Skeletal muscle cell (primary cell): ENCODE measurements around the gene MRPS35.

Experiments used
- DNase-seq: peaks from one replicate; pipeline ENCODE4 v3.0.0-alpha.2; 2010; ENCODE audit warnings: low read depth
- H3K4me3 ChIP-seq: 2 replicates; pipeline ENCODE4 v1.5.1; 2011; ENCODE audit warnings: low read depth, mild to moderate bottlenecking, control low read depth, low read length, moderate library complexity

MRPS35 gene

DNA sequence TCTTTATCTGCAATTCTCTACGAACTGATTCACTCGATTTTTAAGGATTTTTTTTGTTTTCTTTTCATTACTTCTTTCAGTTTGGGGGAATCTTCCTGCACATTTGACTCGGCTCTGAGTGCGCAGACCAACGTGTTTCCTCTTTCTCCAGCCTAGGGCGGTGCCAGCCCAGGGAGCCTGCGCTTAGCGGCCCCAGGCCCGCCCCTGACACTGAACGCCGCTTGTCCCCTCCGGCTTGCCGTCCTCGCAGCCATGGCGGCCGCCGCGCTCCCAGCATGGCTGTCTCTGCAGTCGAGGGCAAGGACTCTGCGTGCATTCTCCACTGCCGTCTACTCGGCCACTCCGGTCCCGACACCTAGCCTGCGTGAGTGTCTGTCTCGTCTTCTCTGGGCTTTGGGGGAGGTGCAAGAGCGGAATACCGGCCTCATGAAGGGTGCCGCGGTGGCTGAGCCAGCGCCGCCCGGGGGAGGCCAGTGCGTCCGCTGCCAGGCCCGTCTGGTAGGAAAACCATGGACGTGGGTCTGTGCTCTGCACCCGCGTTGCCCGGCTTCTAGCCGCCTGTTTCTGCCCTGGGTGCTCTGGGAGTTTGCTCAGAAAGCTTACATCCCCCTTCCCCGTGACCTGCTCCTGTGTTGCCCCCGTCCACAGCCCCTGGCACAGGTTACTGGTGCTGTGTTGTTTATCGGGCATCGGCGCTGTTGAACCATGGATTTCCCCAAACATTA, at the start of gene MRPS35:
MRPS35 (plus strand) TSS at position 241 of the 725 bp plus-strand sequence; CDS start at position 253, 12 bp downstream.
- H3K4me3 ChIP-seq, result peak within 1 kb of the TSS; percentile 95

DNA sequence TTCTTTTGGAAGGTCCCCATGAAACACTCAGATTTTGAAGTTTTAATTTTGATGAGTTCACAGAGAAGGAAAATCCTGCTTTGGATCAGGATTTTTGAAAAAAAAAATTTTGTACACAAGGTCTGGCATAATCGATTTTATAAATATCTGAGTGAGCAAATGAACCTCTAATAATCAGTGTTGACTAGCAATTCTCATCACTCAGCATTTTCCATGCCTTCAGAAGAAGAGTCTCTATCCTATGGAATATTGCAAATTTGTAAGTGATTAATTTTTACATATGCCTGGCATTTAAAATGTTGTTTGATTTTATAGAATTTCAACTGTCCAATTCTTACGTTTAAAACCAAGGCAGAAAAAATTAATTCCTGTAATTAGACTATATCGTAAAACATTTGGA, 44.9 kb upstream of the MRPS35 start:
- DNase-seq, result no peak
- no peak overlapping the region for H3K4me3 ChIP-seq

More for the DNA sequence above, at the start of gene MRPS35:
- DNase-seq, result peak; percentile 90

DNA sequence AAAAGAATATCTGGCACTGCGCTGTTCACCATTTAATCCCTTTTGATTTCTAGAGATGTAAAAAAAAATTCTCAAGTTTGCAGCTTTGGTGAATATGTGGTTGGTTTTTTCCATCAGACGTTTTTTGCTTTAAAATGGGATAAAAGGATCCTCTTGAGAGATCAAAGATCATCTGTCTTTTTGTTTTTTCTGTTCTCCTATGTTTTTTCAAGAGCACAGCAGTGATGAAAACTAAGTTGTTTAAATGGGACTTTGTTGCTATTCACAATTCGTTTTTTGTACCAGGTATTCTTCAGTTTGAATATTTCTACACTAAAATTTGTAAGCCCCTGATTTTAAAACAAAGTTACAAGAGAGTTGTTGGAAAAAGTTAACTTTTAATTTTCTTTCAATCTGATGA, 44.1 kb upstream of the MRPS35 start:
- no peak overlapping the region for H3K4me3 ChIP-seq
- DNase-seq, result no peak

DNA sequence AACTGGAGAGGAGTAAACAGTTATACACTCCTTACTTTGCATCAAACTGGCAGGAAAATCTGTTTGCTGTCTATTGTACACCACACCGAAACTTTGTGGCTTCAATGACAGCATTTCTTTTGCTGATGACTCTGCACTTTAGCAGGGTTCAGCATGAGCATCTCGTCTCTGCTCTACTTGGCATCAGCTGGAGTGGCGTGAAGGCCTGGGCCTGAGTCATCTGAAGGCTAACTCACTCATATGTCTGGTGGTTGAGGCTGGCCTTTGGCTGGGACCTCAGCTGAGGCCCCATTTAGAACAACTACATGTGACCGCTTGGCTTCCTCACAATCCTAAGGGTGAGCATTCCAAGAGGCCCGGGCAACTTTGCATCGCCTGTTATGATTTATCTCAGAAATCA, 43.1 kb upstream of the MRPS35 start:
- DNase-seq, result peak; percentile 68

DNA sequence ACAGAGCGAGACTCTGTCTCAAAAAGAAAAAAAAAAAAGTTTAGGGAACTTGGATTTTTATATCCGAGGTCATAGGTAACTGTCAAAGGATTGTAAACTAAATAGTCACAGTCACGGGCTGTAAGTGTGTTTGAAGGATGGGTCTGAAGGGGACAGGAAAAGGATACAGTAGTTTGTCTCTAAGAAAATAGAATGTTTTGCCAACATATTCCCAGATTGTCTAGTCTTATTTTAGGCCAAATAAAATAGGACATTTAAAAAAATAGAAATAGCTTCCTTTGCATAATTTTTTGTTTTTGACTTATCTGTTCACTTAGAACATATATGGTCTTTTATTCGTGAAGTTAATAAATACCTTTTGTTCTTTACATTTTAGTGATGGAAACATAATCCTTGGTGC, 38.6 kb upstream of the MRPS35 start:
- DNase-seq, result no peak
- no peak overlapping the region for H3K4me3 ChIP-seq

More for the DNA sequence above, 43.1 kb upstream of the MRPS35 start:
- no peak overlapping the region for H3K4me3 ChIP-seq

DNA sequence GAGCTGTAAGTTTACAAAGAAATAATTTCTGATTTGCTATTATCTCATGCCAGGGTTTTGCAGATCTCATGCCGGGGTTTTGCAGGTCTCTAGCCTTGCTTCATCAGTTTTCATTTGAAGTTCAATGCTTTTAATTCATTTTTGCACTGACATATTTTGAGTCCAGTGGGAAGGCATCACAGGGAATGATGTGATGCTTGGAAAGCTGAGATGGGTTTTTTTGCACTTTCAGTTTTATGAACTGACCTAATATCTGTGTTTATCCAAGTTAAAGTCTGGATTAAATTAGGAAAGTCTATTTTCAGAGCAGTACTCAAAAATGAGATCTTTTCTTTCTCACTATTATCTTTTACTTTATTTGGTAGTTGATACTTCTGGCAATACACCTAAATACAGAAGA, 38.0 kb upstream of the MRPS35 start:
- no peak for DNase-seq
- no peak overlapping the region for H3K4me3 ChIP-seq

DNA sequence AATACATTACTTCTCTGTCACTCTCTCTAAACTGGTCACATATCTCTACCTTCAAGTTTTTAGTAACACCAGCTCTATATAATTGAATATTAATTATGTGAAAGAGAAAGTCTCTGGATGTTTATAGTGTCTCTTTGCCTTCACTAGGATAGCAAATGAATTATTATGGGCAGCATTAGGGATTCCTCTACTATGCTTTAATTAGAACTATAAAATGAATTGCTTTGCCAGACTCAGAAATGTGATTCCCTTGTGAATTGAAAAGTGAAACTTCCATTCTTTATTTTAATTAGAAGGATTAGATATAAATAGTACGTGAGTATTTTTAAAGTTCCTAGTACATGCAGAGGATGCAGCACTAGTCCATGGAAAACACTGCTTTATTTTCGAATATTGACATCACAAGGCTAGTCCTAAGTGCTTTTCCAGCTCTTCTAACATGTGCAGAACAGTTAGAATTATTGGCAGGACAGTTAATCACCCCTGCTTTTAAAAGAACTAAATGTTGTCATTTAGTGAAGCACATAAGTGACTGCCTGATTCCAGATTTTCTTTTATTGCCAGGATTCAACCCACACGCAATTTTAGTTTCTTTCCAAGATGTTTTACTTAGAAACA, 37.4 kb upstream of the MRPS35 start:
- DNase-seq, result no peak
- H3K4me3 ChIP-seq, result no peak overlapping the region

DNA sequence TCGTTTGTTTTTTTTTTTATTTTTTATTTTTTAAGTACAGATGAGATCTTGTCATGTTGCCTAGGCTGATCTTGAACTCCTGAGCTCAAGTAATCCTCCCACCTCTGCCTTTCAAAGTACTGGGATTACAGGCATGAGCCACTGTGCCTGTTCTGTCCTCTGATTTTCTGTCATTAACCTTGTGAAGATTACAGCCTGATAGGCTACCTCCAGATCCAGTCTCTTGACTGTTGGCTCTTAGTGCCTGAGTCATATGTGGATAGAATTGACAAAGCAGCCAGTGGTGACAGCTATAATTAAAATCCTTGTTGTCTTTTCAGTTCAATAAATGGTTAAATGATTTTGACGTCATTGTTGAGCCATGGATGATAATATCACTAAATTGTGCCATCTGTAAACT, 35.6 kb upstream of the MRPS35 start:
- DNase-seq, result no peak

DNA sequence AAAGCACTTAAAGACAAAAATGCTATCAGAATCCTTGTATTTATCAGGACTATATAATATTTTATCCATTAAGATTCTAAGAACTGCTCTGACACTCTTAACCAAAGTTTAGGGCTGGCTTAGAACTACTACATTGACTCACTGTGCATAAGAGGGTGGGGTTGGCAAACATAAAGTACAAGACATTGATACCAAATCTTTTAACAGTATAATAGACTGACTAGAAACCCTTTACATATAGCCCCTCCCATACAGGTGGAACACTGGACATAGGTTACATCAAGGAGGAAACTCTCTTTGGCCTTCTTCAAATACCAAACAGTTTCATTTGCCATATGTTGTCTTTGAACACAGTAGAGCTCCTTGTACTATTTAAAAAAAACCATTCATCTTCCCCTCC, 30.0 kb upstream of the MRPS35 start:
- DNase-seq, result no peak
- H3K4me3 ChIP-seq, result no peak overlapping the region

More for the DNA sequence above, 35.6 kb upstream of the MRPS35 start:
- H3K4me3 ChIP-seq, result no peak overlapping the region

DNA sequence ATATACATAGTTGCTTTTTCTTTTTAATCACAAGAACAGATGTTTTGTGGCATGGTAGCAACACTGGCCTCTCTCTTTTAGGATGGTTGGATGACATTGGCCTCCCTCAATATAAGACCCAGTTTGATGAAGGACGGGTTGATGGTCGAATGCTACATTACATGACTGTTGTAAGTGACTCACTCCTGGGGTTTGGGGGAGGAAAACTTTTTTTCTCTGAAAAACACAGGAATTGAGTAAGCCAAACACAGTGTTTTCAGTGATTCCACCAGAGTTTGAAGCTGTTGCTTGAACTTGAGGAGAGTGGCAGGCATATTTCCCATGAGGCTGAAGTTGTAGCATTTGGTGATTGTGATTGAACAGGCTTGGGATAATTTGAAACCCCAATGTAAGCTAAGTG, 28.1 kb upstream of the MRPS35 start:
- H3K4me3 ChIP-seq, result no peak overlapping the region
- no peak for DNase-seq

DNA sequence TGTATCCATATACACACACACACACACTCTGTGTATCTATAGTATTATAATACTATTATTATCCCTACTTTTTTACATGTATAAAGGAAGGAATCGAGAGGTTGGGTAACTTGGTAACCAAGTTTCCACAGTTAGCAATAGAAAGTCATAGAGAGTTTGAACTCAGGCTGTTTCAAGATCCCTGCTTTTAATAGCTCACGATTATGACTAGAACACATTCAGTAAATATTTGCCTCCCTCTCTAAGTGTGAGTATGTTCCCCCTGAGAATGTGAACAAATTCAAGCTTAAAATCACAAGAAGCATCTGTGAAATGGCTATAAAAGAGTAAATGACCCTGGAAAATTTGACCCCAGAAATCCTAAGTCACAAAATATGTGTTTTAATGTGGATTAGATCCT, 25.4 kb upstream of the MRPS35 start:
- H3K4me3 ChIP-seq, result no peak overlapping the region
- no peak for DNase-seq

DNA sequence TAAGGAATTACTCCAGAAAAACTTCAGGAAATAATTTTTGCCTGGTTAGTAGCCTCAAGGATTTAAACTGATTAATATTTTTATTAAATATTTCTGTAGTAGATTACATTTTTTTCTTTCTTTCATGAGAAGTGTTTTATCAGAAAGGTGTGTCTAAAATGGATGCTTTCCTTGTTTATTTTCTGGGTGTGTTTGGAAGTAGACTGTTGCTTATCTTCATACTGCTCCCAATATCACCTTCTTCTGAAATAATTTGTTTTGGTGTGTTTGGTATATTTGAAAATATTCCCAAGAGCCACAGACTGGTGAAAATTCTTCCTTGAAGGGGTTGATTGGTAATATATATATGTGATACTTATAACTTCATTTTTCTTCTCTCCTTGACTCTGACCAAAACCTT, 24.5 kb upstream of the MRPS35 start:
- H3K4me3 ChIP-seq, result no peak overlapping the region
- DNase-seq, result no peak

DNA sequence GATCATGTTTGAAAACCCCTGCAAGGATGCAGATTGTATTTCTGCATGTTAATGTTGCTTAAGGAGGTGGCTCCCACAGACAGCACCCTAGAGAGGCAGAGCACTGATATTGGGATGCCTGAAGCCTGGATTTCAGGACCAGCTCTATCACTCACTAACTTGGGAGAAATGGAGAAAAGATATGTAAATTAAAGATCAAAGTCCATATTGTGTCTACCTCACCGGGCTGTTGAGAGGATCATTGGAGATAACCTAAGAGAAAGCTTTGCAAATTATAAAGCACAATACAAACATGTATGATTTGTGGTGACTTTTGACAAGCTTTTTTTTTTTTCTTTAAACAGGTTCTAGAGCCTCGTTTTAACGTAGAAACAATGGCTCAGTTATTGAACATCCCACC, 22.0 kb upstream of the MRPS35 start:
- H3K4me3 ChIP-seq, result no peak overlapping the region
- no peak for DNase-seq

DNA sequence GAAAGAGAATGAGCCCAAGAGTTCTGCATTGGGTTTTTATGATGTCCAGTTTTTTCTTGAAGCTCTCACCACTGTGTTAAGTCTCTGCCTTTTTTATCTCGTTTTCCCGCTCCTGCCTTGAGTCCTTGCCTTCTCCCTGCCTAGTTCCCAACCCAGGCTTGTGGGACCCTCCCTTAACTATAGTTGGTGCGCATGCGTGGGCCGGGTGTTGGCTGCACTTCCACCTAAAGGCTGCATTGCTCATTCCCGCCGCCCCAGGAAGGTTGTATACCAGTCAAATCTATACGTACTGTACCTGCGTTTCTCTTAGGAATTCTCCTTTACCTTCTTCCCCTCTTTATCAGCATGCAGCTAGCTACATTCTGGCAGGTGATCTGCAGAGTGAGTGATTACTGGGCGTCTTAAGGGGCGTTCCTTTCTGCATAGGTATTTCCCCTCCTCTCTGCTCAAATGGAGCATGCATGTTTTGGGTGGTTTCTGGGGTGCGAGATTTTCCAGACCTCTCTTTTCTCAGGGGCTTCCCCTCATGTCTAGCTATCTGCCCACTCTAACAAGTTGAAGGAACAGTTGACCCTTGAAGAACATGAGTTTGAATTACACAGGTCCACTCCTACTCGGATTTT, 21.0 kb upstream of the MRPS35 start:
- H3K4me3 ChIP-seq, result no peak overlapping the region

DNA sequence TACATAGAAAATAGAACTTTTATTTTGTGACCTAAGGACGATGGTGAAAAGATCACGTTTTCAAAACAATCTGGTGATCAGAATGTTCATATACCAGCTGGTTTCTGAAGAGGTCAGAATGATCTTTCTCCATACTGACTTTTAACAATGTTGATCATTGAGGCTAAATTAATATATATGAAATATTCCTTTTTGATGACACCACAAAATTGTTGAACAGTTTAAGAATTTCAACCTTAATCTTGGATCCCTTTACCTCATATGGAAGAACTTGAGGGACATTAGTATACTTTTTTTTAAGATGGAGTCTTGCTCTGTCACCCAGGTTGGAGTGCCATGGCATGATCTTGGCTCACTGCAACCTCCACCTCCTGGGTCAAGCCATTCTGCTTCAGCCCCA, 17.2 kb upstream of the MRPS35 start:
- DNase-seq, result no peak
- H3K4me3 ChIP-seq, result no peak overlapping the region

More for the DNA sequence above, 21.0 kb upstream of the MRPS35 start:
- DNase-seq, result no peak

DNA sequence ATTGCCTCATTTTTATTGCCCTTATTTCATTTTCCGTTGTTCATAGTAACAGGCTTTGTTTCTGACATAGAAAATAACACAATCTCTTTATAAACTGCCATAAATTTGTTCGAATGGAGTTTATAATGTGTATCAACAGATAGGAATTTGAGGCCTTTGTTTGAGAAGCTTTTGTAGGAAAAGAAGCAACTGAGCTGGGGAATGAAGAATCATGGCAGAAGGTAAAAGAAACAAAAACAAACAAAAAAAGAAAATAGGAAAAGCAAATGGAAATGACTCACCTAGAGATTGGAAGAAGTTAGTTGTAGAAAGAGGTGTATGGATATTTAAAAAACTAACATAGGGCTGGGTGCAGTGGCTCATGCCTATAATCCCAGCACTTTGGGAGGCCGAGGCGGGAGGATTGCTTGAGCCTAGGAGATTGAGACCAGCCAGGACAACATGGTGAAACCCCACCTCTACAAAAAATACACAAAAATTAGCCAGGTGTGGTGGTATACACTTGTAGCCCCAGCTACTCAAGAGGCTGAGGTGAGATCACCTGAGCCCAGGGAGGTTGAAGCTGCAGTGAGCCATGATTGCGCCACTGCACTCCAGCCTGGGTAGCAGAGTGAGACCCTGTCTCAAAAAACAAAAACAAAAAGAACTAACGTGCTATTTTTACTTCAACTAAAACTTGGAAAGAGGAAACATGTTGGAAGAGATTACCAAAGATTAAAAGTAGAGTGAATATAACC, 14.9 kb upstream of the MRPS35 start:
- H3K4me3 ChIP-seq, result no peak overlapping the region
- no peak for DNase-seq

DNA sequence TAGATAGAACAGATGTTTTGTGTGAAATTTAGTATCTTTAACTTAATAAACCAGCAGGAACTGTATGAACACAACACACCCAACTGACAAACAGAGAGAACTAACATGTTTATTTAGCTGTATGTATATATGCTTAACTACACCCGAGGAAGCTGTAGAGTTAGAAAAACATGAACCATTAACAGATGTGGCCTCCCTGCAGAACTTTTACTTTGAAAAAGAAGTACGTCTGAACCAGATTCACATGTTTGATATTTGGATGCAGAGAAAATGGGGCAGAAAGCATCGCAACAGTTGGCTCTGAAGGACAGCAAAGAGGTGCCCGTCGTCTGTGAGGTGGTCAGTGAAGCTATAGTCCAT, 14.4 kb upstream of the MRPS35 start, which contains the start of gene REP15:
REP15 (plus strand) TSS at position 155 of the 360 bp plus-strand sequence; CDS start at position 271, 116 bp downstream.
- H3K4me3 ChIP-seq, result no peak within 1 kb of the TSS
- no peak for DNase-seq

DNA sequence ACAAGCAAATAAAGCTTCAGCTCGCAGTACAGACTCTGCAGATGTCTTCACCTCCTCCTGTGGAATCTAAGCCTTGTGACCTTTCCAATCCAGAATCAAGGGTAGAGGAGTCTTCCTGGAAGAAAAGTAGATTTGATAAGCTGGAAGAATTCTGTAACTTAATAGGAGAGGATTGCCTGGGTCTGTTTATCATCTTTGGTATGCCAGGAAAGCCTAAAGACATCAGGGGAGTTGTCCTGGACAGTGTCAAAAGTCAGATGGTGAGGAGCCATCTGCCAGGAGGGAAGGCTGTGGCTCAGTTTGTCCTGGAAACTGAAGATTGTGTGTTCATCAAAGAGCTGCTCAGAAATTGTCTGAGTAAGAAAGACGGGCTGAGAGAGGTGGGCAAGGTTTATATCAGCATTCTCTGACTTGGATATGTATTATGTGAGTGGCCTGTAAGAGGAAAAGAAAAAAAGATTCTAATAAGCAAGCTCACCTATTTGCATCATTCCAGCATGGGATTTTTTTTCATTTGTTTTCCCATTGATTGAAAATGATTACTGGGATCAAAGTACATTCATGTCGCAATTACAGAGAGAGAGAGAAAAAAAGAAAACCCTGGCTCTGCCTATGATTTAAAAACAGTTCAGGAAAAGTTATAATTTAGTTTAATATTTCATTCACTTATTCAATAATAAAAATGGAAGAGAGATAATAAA, 13.6 kb upstream of the MRPS35 start:
- DNase-seq, result no peak
- no peak overlapping the region for H3K4me3 ChIP-seq

DNA sequence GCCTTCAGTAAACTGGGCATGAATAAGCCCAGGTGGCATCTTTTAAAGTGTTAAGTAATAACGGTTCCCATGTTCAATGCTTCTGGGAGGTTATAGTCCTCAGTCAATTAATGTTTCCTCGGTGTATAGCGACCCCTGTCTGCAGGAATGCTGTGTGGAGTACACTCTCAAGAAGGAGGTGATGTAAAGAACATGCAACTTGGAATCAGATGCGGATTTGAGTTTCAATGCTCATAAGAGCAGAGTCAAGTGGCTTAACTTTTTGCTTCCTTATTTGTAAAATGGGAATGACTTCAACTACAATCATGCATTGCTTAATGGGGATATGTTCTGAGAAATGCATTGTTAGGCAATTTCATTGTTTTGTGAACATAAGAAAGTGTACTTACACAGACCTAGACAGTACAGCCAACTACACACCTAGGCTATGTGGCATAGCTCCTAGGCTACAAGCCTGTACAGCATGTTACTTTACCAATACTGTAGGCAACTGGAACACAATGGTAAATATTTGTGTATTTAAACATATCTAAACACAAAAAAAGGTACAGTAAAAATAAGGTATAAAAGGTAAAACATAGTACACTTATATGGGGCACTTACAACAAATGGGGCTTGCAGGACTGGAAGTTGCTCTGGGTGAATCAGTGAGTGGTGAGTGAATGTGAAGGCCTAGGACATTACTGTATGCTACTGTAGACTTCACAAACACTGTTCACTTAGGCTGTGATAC, 6.7 kb upstream of the MRPS35 start:
- no peak overlapping the region for H3K4me3 ChIP-seq
- peak; percentile 83 for DNase-seq
